WI38 (cell line): ENCODE measurements around the gene FAM25G.

Source experiments
- H3K4me3 ChIP-seq: 2 replicates; pipeline ENCODE4 v1.5.1; 2011; ENCODE audit warnings: low read depth, mild to moderate bottlenecking, control low read depth, low read length
- TF ChIP-seq, protein P1 (sequence below): IDR thresholded peaks from 2 replicates; pipeline ENCODE4 v1.5.1; 2012; ENCODE audit warnings: low read depth, mild to moderate bottlenecking, control low read depth, low read length

Gene FAM25G

GRCh38 chr10:47444047-47444446 is 47.5 kb downstream of the FAM25G start:
- TF ChIP-seq, protein P1, sequence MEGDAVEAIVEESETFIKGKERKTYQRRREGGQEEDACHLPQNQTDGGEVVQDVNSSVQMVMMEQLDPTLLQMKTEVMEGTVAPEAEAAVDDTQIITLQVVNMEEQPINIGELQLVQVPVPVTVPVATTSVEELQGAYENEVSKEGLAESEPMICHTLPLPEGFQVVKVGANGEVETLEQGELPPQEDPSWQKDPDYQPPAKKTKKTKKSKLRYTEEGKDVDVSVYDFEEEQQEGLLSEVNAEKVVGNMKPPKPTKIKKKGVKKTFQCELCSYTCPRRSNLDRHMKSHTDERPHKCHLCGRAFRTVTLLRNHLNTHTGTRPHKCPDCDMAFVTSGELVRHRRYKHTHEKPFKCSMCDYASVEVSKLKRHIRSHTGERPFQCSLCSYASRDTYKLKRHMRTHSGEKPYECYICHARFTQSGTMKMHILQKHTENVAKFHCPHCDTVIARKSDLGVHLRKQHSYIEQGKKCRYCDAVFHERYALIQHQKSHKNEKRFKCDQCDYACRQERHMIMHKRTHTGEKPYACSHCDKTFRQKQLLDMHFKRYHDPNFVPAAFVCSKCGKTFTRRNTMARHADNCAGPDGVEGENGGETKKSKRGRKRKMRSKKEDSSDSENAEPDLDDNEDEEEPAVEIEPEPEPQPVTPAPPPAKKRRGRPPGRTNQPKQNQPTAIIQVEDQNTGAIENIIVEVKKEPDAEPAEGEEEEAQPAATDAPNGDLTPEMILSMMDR: no peak

GRCh38 chr10:47443145-47443544 is 48.4 kb downstream of the FAM25G start:
- no peak overlapping the region for H3K4me3 ChIP-seq
- TF ChIP-seq, protein P1: no peak

More at GRCh38 chr10:47444047-47444446, 47.5 kb downstream of the FAM25G start:
- no peak overlapping the region for H3K4me3 ChIP-seq

- TF ChIP-seq, protein P1: no peak
These were observed 49.1 kb downstream of the FAM25G start for GRCh38 chr10:47442351-47442750.

DNA sequence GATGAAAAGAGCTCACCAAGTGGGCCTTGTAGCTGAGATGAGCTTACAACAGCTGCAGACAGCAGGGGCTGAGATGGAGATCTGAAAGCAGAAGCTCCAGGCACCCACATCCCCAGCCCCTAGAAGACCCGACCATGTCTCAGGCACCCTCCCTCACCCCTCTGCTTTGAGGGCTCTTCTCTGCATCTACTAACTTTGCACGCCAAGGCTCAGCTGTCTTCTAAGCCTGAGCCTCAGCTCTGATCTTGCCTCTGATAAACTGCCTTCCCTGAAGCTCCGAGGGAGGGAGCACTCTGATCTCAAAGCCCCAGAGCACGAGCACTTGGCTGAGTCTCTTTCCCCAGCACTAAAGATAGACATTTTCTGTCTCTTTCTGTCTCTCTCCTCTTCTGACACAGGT is 49.6 kb downstream of the FAM25G start:
- H3K4me3 ChIP-seq: no peak overlapping the region
- TF ChIP-seq, protein P1: no peak

More at GRCh38 chr10:47442351-47442750, 49.1 kb downstream of the FAM25G start:
- H3K4me3 ChIP-seq: no peak overlapping the region

GRCh38 chr10:47440207-47440606 is 51.3 kb downstream of the FAM25G start:
- H3K4me3 ChIP-seq: no peak overlapping the region
- TF ChIP-seq, protein P1: no peak

DNA sequence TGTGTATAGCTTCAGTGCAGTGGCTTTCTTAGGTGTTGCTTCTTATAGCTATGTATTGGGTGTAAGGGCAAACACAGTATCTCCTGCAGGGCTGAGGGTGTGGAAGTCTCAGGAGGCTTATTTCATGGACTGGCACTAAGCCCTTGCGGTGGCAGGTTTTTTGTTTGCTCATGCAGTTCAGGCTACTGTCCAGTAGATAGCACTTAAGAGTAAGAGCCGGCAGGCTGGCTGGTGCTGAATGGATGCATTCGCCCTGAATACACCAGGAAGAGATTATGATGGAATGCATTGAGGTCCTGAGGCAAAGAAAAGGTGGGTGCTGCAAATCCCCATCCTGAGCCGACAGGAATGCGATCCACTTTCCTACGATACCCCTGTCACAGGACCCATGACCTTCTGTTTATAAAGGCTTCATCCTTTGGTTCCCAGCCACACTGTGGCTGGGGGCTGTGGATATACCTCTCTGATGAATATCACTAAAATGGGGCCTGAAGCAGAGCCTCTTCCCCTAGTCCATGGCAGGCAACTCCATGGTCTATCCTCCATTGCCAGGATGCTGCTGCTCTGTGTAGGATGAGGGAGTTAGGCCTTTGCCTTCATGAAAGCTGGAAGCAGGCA is 52.5 kb downstream of the FAM25G start:
- TF ChIP-seq, protein P1: peak; percentile 93
- H3K4me3 ChIP-seq: no peak overlapping the region
